ENCODE results near the gene FGGY. TPM values are rescaled to one million over a fixed set of nuclear protein-coding genes. Genes with fewer than 3 reads are reported as not detected.

The FGGY gene
- total and polyA plus RNA-seq, 7 experiments from 2014 or later, result 2.5 to 15.2 (median 11.2) TPM

DNA sequence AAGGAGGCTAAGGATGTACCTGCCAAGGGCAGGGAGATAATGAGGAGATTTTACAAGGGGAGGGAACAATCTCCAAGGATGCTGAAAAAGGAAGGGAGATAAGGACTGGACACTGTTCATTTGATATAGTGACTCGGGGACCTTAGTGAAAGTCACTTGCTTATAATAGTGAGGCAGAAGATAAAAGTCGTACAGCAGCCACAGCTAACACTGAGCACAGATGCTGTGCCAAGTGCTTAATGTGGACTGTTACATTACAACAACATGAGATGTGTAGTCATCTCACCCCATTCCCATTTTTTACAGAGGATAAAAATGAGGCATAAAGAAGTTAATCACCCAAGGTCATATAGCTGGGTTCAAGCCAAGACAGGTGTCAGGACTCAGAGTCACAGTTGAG, 181.9 kb downstream of the FGGY start:
- H3K4me1 Mint-ChIP-seq, result peaks cover 0 to 19% (median 0%) of the 10 kb centered on the region in 7 donors
- DNase-seq (no peak), ATAC-seq (no peak)
- H3K4me3 ChIP-seq (ENCODE audit: low read length), result no peak overlapping the region
- intact Hi-C loops (cut with micrococcal nuclease), result no loop called here
- H3K9me3 Mint-ChIP-seq, result no peaks in the 10 kb centered on the region
- H3K4me1 ChIP-seq (ENCODE audit: control insufficient read depth in 2 of 2, insufficient read depth in 2 of 2, low read length in 2 of 2), result no peaks in the 10 kb centered on the region
- CTCF ChIA-PET, result no interaction called here
- POLR2A ChIA-PET, result no interaction called here
- H3K27ac Mint-ChIP-seq, result no peak overlapping the region
- no peaks in the 10 kb centered on the region for H3K27me3 ChIP-seq (ENCODE audit: control insufficient read depth in 2 of 2, insufficient read depth in 2 of 2, low read length in 2 of 2)
- H3K36me3 Mint-ChIP-seq, result peaks cover 0 to 6% (median 0%) of the 10 kb centered on the region in 5 donors
- H3K36me3 ChIP-seq (ENCODE audit: control insufficient read depth in 2 of 3, insufficient read depth in 3 of 3, low read length in 3 of 3), result no peaks in the 10 kb centered on the region
- no peaks in the 10 kb centered on the region for H3K9me3 ChIP-seq (ENCODE audit: control insufficient read depth in 2 of 3, low read length in 3 of 3)
- H3K27me3 Mint-ChIP-seq, result no peaks in the 10 kb centered on the region
- no peak overlapping the region for H3K4me3 Mint-ChIP-seq
- no peak overlapping the region for H3K27ac ChIP-seq (ENCODE audit: low read depth, low read length)

- no peaks in the 10 kb centered on the region for H3K27me3 Mint-ChIP-seq
Measured at GRCh38 chr1:59480188-59480888, 183.4 kb downstream of the FGGY start.

DNA sequence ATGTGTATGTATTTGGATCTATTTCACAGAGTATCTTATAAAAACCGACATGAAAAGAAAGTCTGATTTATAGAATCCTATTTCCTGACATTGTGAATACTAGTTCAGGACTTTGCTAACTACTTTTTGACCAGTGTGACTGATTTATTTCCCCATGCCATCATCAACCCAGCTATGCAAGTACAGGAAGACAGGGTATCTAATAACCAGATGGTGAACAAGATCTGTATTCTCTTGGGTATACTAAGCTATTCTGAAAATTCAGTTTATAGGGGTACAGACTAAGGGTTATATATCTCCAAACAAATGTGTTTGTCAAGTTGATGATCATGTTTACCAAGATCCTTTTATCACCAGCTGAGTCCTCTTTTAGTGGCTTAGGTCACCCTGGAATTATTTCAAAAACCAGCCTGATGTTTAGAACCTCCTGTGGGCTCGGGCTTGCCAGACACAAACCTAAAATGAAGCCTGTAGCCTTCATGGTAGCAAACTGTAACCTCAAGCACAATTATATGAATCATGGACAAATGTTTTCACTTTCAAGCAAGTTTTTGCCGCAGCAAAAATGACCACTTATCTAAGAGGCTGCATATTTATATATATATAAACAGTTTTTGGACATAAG, 185.1 kb downstream of the FGGY start:
- POLR2A ChIA-PET, result no interaction called here
- ATAC-seq, result no peak
- Mint-ChIP-seq H3K9me3 (no peaks in the 10 kb centered on the region), H3K27me3 (no peaks in the 10 kb centered on the region), H3K27ac (no peak overlapping the region), H3K4me1 (peaks cover 0 to 12% (median 0%) of the 10 kb centered on the region in 7 donors), H3K36me3 (peaks cover 0 to 4% (median 0%) of the 10 kb centered on the region in 5 donors), H3K4me3 (no peak overlapping the region)
- Histone ChIP-seq H3K9me3 (ENCODE audit: control insufficient read depth in 2 of 3, low read length in 3 of 3) (no peaks in the 10 kb centered on the region), H3K4me1 (ENCODE audit: control insufficient read depth in 2 of 2, insufficient read depth in 2 of 2, low read length in 2 of 2) (no peaks in the 10 kb centered on the region), H3K27me3 (ENCODE audit: control insufficient read depth in 2 of 2, insufficient read depth in 2 of 2, low read length in 2 of 2) (no peaks in the 10 kb centered on the region), H3K27ac (ENCODE audit: low read depth, low read length) (no peak overlapping the region), H3K4me3 (ENCODE audit: low read length) (no peak overlapping the region), H3K36me3 (ENCODE audit: control insufficient read depth in 2 of 3, insufficient read depth in 3 of 3, low read length in 3 of 3) (no peaks in the 10 kb centered on the region)
- intact Hi-C loops (cut with micrococcal nuclease), result no loop called here
- no peak for DNase-seq
- CTCF ChIA-PET, result no interaction called here

More at GRCh38 chr1:59480188-59480888, 183.4 kb downstream of the FGGY start:
- Mint-ChIP-seq H3K9me3 (no peaks in the 10 kb centered on the region), H3K36me3 (peaks cover 0 to 10% (median 0%) of the 10 kb centered on the region in 5 donors), H3K27ac (no peak overlapping the region), H3K4me3 (no peak overlapping the region), H3K4me1 (peaks cover 0 to 23% (median 0%) of the 10 kb centered on the region in 7 donors)
- intact Hi-C loops (cut with micrococcal nuclease), result no loop called here
- H3K4me1 ChIP-seq (ENCODE audit: control insufficient read depth in 2 of 2, insufficient read depth in 2 of 2, low read length in 2 of 2), result no peaks in the 10 kb centered on the region
- CTCF ChIA-PET, result no interaction called here
- no peak for DNase-seq
- H3K4me3 ChIP-seq (ENCODE audit: low read length), result no peak overlapping the region
- POLR2A ChIA-PET, result interaction anchor here (0.7 kb wide), 1 partner anchor 1511 kb away, joined by 3 read pairs; no protein-coding TSS in a partner anchor
- H3K27ac ChIP-seq (ENCODE audit: low read depth, low read length), result no peak overlapping the region
- no peaks in the 10 kb centered on the region for H3K36me3 ChIP-seq (ENCODE audit: control insufficient read depth in 2 of 3, insufficient read depth in 3 of 3, low read length in 3 of 3)
- no peaks in the 10 kb centered on the region for H3K27me3 ChIP-seq (ENCODE audit: control insufficient read depth in 2 of 2, insufficient read depth in 2 of 2, low read length in 2 of 2)
- no peaks in the 10 kb centered on the region for H3K9me3 ChIP-seq (ENCODE audit: control insufficient read depth in 2 of 3, low read length in 3 of 3)
- no peak for ATAC-seq

GRCh38 chr1:59482986-59483385, 186.1 kb downstream of the FGGY start:
- no peak for ATAC-seq
- POLR2A ChIA-PET, result no interaction called here
- peaks cover 0 to 9% (median 0%) of the 10 kb centered on the region in 7 donors for H3K4me1 Mint-ChIP-seq
- H3K9me3 ChIP-seq (ENCODE audit: control insufficient read depth in 2 of 3, low read length in 3 of 3), result no peaks in the 10 kb centered on the region
- no peaks in the 10 kb centered on the region for H3K9me3 Mint-ChIP-seq
- no peak overlapping the region for H3K4me3 ChIP-seq (ENCODE audit: low read length)
- peaks cover 0 to 4% (median 0%) of the 10 kb centered on the region in 5 donors for H3K36me3 Mint-ChIP-seq
- no peak overlapping the region for H3K27ac ChIP-seq (ENCODE audit: low read depth, low read length)
- no peaks in the 10 kb centered on the region for H3K27me3 ChIP-seq (ENCODE audit: control insufficient read depth in 2 of 2, insufficient read depth in 2 of 2, low read length in 2 of 2)
- H3K27me3 Mint-ChIP-seq, result no peaks in the 10 kb centered on the region
- no peaks in the 10 kb centered on the region for H3K36me3 ChIP-seq (ENCODE audit: control insufficient read depth in 2 of 3, insufficient read depth in 3 of 3, low read length in 3 of 3)
- no peak for DNase-seq
- no peaks in the 10 kb centered on the region for H3K4me1 ChIP-seq (ENCODE audit: control insufficient read depth in 2 of 2, insufficient read depth in 2 of 2, low read length in 2 of 2)
- H3K27ac Mint-ChIP-seq, result no peak overlapping the region
- CTCF ChIA-PET, result no interaction called here
- no peak overlapping the region for H3K4me3 Mint-ChIP-seq
- intact Hi-C loops (cut with micrococcal nuclease), result no loop called here

DNA sequence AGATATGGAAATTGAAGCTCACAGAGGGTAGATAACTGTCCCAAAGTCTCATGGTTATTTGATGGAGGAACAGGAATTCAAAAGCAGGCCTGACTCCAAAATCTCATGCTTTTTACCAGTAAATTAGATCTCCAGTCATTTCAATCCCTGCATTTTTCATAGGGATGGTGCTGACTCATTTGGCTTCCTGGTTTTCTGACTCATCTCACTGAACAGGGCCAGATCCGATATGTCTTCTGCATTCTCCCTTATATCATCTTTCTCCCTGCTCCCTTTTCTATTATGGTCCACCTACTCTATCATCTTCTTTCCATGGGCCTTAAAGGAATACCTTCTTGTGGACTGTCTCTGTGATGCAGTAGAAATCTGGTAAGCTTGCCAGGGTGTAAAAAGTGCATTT, 187.2 kb downstream of the FGGY start:
- Histone ChIP-seq H3K9me3 (ENCODE audit: control insufficient read depth in 2 of 3, low read length in 3 of 3) (no peaks in the 10 kb centered on the region), H3K27me3 (ENCODE audit: control insufficient read depth in 2 of 2, insufficient read depth in 2 of 2, low read length in 2 of 2) (no peaks in the 10 kb centered on the region), H3K36me3 (ENCODE audit: control insufficient read depth in 2 of 3, insufficient read depth in 3 of 3, low read length in 3 of 3) (no peaks in the 10 kb centered on the region), H3K4me1 (ENCODE audit: control insufficient read depth in 2 of 2, insufficient read depth in 2 of 2, low read length in 2 of 2) (no peaks in the 10 kb centered on the region), H3K4me3 (ENCODE audit: low read length) (no peak overlapping the region), H3K27ac (ENCODE audit: low read depth, low read length) (no peak overlapping the region)
- intact Hi-C loops (cut with micrococcal nuclease), result no loop called here
- Mint-ChIP-seq H3K36me3 (peaks cover 0 to 4% (median 0%) of the 10 kb centered on the region in 5 donors), H3K4me3 (no peak overlapping the region), H3K27me3 (no peaks in the 10 kb centered on the region), H3K4me1 (peaks cover 0 to 9% (median 0%) of the 10 kb centered on the region in 7 donors), H3K27ac (no peak overlapping the region), H3K9me3 (no peaks in the 10 kb centered on the region)
- ATAC-seq, result no peak
- no peak for DNase-seq
- CTCF ChIA-PET, result no interaction called here
- POLR2A ChIA-PET, result no interaction called here

DNA sequence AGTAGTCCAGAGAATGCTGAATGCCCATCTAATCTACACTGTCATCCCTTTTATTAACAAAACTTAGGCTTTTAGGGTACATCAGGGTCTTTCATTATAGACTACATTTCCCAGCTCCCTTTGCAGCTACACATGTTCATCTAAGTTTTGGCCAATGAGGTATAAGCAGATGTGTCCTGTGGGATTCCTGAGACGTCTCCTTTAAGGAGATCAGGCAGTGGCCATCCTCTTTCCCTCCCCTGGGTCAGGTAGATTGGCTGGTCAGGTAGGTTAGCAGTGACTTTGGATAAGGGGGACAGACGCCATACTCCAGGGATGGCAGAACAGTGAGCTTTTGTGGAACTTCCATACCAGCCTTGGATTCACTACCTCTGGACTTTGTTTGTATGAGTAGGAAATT, 188.3 kb downstream of the FGGY start:
- Mint-ChIP-seq H3K4me1 (peaks cover 0 to 9% (median 0%) of the 10 kb centered on the region in 7 donors), H3K4me3 (no peak overlapping the region), H3K36me3 (peaks cover 0 to 4% (median 0%) of the 10 kb centered on the region in 5 donors), H3K27ac (no peak overlapping the region), H3K9me3 (no peaks in the 10 kb centered on the region), H3K27me3 (peaks cover 0 to 3% (median 0%) of the 10 kb centered on the region in 5 donors)
- Histone ChIP-seq H3K27ac (ENCODE audit: low read depth, low read length) (no peak overlapping the region), H3K9me3 (ENCODE audit: control insufficient read depth in 2 of 3, low read length in 3 of 3) (no peaks in the 10 kb centered on the region), H3K27me3 (ENCODE audit: control insufficient read depth in 2 of 2, insufficient read depth in 2 of 2, low read length in 2 of 2) (no peaks in the 10 kb centered on the region), H3K4me3 (ENCODE audit: low read length) (no peak overlapping the region), H3K4me1 (ENCODE audit: control insufficient read depth in 2 of 2, insufficient read depth in 2 of 2, low read length in 2 of 2) (no peaks in the 10 kb centered on the region), H3K36me3 (ENCODE audit: control insufficient read depth in 2 of 3, insufficient read depth in 3 of 3, low read length in 3 of 3) (no peaks in the 10 kb centered on the region)
- ChIA-PET POLR2A (no interaction called here), CTCF (interaction anchor here (1.3 kb wide), 1 partner anchor 39 kb away, joined by 3 read pairs; no protein-coding TSS in a partner anchor)
- ATAC-seq (no peak), DNase-seq (no peak)
- intact Hi-C loops (cut with micrococcal nuclease), result no loop called here
